Transverse colon (tissue), 4 donors: Measurements from ENCODE around the gene PTPN18. TPM values are rescaled to one million over a fixed set of nuclear protein-coding genes. Genes with fewer than 3 reads are reported as not detected.
A peak's percentile ranks its signal among the peaks of the same experiment; 100 is the strongest.
"Not testable (repeated sequence)": the region's sequence is repeated elsewhere in the genome, so short reads cannot be mapped to it uniquely, and the experiment has no call there.

Experiments used
- DNase-seq: peaks from one replicate; pipeline ENCODE4 v3.0.0-alpha.2; 2019
- H3K27ac ChIP-seq, 4 donors: fragments of 200-600 bp; sonication (generic); 2 replicates each; pipeline ENCODE4 v1.5.1; 2016 to 2018; ENCODE audit warnings: inconsistent platforms in 4 of 4
- H3K27me3 ChIP-seq: fragments of 200-600 bp; sonication (generic); 2 replicates; pipeline ENCODE4 v1.5.1; 2017; ENCODE audit warnings: inconsistent platforms
- H3K36me3 ChIP-seq, 4 donors: fragments of 200-600 bp; sonication (generic); 2 replicates each; pipeline ENCODE4 v1.5.1; 2017 to 2019; ENCODE audit warnings: inconsistent platforms in 4 of 4
- H3K4me1 ChIP-seq, 4 donors: fragments of 200-600 bp; sonication (generic); 2 replicates each; pipeline ENCODE4 v1.5.1; 2017 to 2020; ENCODE audit warnings: inconsistent platforms in 4 of 4
- H3K4me3 ChIP-seq, 4 donors: fragments of 200-600 bp; sonication (generic); 1 replicate in 1 of 4; 2 replicates in 3 of 4; pipeline versions ENCODE4 v1.5.1 to v1.6.1; 2017 to 2019; ENCODE audit warnings: inconsistent platforms in 4 of 4
- H3K9me3 ChIP-seq, 2 donors: fragments of 200-600 bp; sonication (generic); 2 replicates each; pipeline ENCODE4 v1.5.1; 2017 to 2019; ENCODE audit warnings: inconsistent platforms in 2 of 2
- CTCF ChIP-seq, 5 experiments: fragments of 200-600 bp in 3 of 5; fragments of 450-650 bp in 2 of 5; sonication (generic) in 3 of 5; IDR thresholded peaks; 1 replicate in 2 of 5; 2 replicates in 3 of 5; pipeline ENCODE4 v1.5.1; 2016 to 2017; ENCODE audit warnings: antibody characterized with exemption in 5 of 5, inconsistent platforms in 3 of 5, mild to moderate bottlenecking in 2 of 5, moderate library complexity in 1 of 5
- EP300 ChIP-seq: sonication (generic); formaldehyde crosslinking; IDR thresholded peaks from one replicate; pipeline ENCODE4 v1.6.1; 2017; ENCODE audit warnings: antibody characterized with exemption, low read depth
- POLR2A ChIP-seq: fragments of 450-650 bp; IDR thresholded peaks from one replicate; pipeline ENCODE4 v1.6.1; 2016; ENCODE audit warnings: antibody characterized with exemption, mild to moderate bottlenecking, moderate library complexity
- POLR2AphosphoS5 ChIP-seq, 3 donors: sonication (generic); formaldehyde crosslinking; IDR thresholded peaks; one replicate each; pipeline ENCODE4 v1.6.1; 2016; ENCODE audit warnings: antibody characterized with exemption in 3 of 3
- WGBS, 2 donors: methylation state at CpG; one replicate each; pipeline ENCODE4 v1.1.5; 2018; ENCODE audit warnings: low coverage in 1 of 2; 5-methylcytosine and 5-hydroxymethylcytosine counted together
- in situ Hi-C, 4 donors: fragments of 200-750 bp; cut with MboI; loops; one replicate each; pipeline versions ENCODE4 v1.15.0 to v1.15.1; 2017; ENCODE audit warnings: low sequenced_read_pairs in 3 of 4, low pct_ligation_motif_present in 1 of 4, low pct_unique_long_range_greater_than_20kb in 1 of 4
- intact Hi-C: fragments of 100-400 bp; cut with DNase I; formaldehyde crosslinking; loops from one replicate; pipeline ENCODE4 v1.15.1; 2023; ENCODE audit warnings: low total_unique reads
- total RNA-seq, 4 donors: library from RNA; depleted of rRNA; stranded (reverse); fragments of >200 nt; gene quantifications; one replicate each; pipeline ENCODE4 v1.1.0, GENCODE V29; 2016

The PTPN18 gene
- total RNA-seq, 4 donors from 2014 or later: 136 to 168 (median 148) TPM

- peaks cover 0 to 8% (median 3%) of the 10 kb centered on the region in 4 donors for H3K4me1 ChIP-seq
- H3K27me3 ChIP-seq: peaks cover 73% of the 10 kb centered on the region
- H3K4me3 ChIP-seq: no peak overlapping the region
- WGBS, 2 donors: 85 to 90% methylated on average over 3 to 43 of the region's 43 CpGs
- intact Hi-C loops (no loop called here), in situ Hi-C loops (loop anchor here in 3 of 4 donors (25.0 kb wide), 3 partner anchors 166 to 759 kb away; partner anchors contain the start of gene FAM168B (in 1 of the 3))
- TF ChIP-seq POLR2A: no peak
- TF ChIP-seq POLR2AphosphoS5 (IDR thresholded peaks at IDR 0.05): no peak
- TF ChIP-seq CTCF (IDR thresholded peaks at IDR 0.05): no peak
- no peak for TF ChIP-seq EP300
- no peaks in the 10 kb centered on the region for H3K36me3 ChIP-seq
- no peaks in the 10 kb centered on the region for H3K9me3 ChIP-seq
- no peak for DNase-seq
- H3K27ac ChIP-seq: no peak overlapping the region
Observed at GRCh38 chr2:130327703-130328527, 27.9 kb upstream of the PTPN18 start.

- peaks cover 68% of the 10 kb centered on the region for H3K27me3 ChIP-seq
- WGBS, 2 donors: 28 to 37% methylated on average over 2 of the region's 2 CpGs
- no peak overlapping the region for H3K27ac ChIP-seq
- intact Hi-C loops (no loop called here), in situ Hi-C loops (loop anchor here in 3 of 4 donors (25.0 kb wide), 3 partner anchors 166 to 759 kb away; partner anchors contain the start of gene FAM168B (in 1 of the 3))
- DNase-seq: no peak
- no peak overlapping the region for H3K4me3 ChIP-seq
- peaks cover 0 to 8% (median 3%) of the 10 kb centered on the region in 4 donors for H3K4me1 ChIP-seq
- H3K36me3 ChIP-seq: no peaks in the 10 kb centered on the region
- TF ChIP-seq EP300 (no peak), CTCF (IDR thresholded peaks at IDR 0.05) (no peak), POLR2AphosphoS5 (IDR thresholded peaks at IDR 0.05) (no peak), POLR2A (no peak)
- no peaks in the 10 kb centered on the region for H3K9me3 ChIP-seq
Observed at GRCh38 chr2:130328710-130329109, 27.1 kb upstream of the PTPN18 start.

GRCh38 chr2:130332271-130333073, 23.4 kb upstream of the PTPN18 start:
- Histone ChIP-seq H3K27me3 (peaks cover 36% of the 10 kb centered on the region), H3K36me3 (no peaks in the 10 kb centered on the region), H3K9me3 (no peaks in the 10 kb centered on the region), H3K27ac (no peak overlapping the region), H3K4me3 (no peak overlapping the region), H3K4me1 (peaks cover 3 to 8% (median 3%) of the 10 kb centered on the region in 4 donors)
- peak; percentile 79 for DNase-seq
- no peak for TF ChIP-seq EP300
- TF ChIP-seq CTCF (IDR thresholded peaks at IDR 0.05): peak; percentile 91 to 96 (median 94)
- TF ChIP-seq POLR2AphosphoS5 (IDR thresholded peaks at IDR 0.05): peak in 2 of 3 donors; percentile 55 to 73
- in situ Hi-C loops: loop anchor here (10.0 to 25.0 kb wide), 6 partner anchors 148 to 755 kb away; partner anchors contain the start of genes FAM168B (in 1 of the 4), MZT2B (in 1 of the 4) and SMPD4 (in 1 of the 4)
- intact Hi-C loops: loop anchor here (10.0 kb wide), 2 partner anchors 148 to 398 kb away; partner anchors contain the start of genes MZT2B and SMPD4
- WGBS, 2 donors: 23% methylated on average over 26 of the region's 29 CpGs; no CpG with 5 or more reads in 1 of the 2 donors

- H3K9me3 ChIP-seq: not testable (repeated sequence)
- in situ Hi-C loops: loop anchor here (10.0 to 25.0 kb wide), 6 partner anchors 148 to 754 kb away; partner anchors contain the start of genes FAM168B (in 1 of the 4), MZT2B (in 1 of the 4) and SMPD4 (in 1 of the 4)
Observed at GRCh38 chr2:130333253-130333652, 22.6 kb upstream of the PTPN18 start.

More at GRCh38 chr2:130333253-130333652, 22.6 kb upstream of the PTPN18 start:
- intact Hi-C loops: loop anchor here (10.0 kb wide), 2 partner anchors 148 to 398 kb away; partner anchors contain the start of genes MZT2B and SMPD4
- not testable (repeated sequence) for H3K27ac ChIP-seq, H3K36me3 ChIP-seq, H3K4me3 ChIP-seq, H3K4me1 ChIP-seq, DNase-seq
- 20 to 67% methylated on average over 1 to 8 of the region's 8 CpGs for WGBS, 2 donors
- peaks cover 29% of the 10 kb centered on the region for H3K27me3 ChIP-seq
